ENCODE results near the gene NR4A3. TPM values are rescaled to one million over a fixed set of nuclear protein-coding genes. Genes with fewer than 3 reads are reported as not detected.

NR4A3 gene
- total and polyA plus RNA-seq, 9 of the 15 experiments (the other 6 are each of a cell fraction or from before 2014, with no cell fraction given), result 0.04 to 0.07 TPM; not detected in 7

DNA sequence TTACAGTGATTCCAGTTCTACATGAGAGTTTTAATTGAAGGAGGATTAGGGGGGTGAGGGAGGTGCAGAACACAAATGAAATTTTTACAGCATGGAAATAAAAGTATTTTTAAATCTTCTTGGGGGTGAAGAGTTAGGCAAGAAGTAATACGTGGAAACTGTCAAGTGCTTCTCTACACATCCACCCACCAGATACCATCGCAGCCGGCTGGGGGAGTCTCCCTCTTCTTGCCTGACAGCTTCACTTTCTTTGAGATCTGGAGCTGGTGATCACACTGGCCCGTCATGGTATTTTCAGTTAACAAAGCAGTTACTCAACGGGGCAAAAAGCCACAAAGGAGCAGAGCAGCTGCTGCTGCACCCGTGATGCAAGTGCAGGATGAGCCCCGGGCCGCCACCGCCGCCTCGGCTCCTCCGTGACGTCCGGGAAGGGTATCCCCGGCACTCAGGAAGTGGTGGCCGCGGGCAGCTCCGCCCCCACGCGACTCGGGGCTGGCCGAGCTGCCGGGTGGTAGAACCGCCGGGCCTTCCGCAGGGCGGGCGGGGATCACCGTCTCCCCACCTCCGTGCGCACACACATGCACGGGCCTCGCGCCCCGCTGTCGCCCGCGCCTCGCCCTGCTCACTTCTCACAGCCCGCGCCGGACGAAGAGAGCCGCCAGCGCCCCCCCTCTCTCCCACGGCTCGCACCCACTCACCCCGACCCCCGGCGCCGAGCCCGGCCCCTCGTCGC, 2.4 kb upstream of the NR4A3 start (continued):
- TF ChIP-seq PTTG1 (tag; IDR thresholded peaks at IDR 0.05; ENCODE audit: low read depth), result no peak
- no peak for TF ChIP-seq ZNF23 (CRISPR knock-in tag; IDR thresholded peaks at IDR 0.05)
- no peak for TF ChIP-seq RFX1 (IDR thresholded peaks at IDR 0.05)
- TF ChIP-seq WHSC1 (IDR thresholded peaks at IDR 0.05; ENCODE audit: low read length), result no peak
- TF ChIP-seq LARP7 (IDR thresholded peaks at IDR 0.05), result no peak
- peak; percentile 82 for TF ChIP-seq CTBP1 (IDR thresholded peaks at IDR 0.05; ENCODE audit: borderline replicate concordance)
- TF ChIP-seq, protein P1, sequence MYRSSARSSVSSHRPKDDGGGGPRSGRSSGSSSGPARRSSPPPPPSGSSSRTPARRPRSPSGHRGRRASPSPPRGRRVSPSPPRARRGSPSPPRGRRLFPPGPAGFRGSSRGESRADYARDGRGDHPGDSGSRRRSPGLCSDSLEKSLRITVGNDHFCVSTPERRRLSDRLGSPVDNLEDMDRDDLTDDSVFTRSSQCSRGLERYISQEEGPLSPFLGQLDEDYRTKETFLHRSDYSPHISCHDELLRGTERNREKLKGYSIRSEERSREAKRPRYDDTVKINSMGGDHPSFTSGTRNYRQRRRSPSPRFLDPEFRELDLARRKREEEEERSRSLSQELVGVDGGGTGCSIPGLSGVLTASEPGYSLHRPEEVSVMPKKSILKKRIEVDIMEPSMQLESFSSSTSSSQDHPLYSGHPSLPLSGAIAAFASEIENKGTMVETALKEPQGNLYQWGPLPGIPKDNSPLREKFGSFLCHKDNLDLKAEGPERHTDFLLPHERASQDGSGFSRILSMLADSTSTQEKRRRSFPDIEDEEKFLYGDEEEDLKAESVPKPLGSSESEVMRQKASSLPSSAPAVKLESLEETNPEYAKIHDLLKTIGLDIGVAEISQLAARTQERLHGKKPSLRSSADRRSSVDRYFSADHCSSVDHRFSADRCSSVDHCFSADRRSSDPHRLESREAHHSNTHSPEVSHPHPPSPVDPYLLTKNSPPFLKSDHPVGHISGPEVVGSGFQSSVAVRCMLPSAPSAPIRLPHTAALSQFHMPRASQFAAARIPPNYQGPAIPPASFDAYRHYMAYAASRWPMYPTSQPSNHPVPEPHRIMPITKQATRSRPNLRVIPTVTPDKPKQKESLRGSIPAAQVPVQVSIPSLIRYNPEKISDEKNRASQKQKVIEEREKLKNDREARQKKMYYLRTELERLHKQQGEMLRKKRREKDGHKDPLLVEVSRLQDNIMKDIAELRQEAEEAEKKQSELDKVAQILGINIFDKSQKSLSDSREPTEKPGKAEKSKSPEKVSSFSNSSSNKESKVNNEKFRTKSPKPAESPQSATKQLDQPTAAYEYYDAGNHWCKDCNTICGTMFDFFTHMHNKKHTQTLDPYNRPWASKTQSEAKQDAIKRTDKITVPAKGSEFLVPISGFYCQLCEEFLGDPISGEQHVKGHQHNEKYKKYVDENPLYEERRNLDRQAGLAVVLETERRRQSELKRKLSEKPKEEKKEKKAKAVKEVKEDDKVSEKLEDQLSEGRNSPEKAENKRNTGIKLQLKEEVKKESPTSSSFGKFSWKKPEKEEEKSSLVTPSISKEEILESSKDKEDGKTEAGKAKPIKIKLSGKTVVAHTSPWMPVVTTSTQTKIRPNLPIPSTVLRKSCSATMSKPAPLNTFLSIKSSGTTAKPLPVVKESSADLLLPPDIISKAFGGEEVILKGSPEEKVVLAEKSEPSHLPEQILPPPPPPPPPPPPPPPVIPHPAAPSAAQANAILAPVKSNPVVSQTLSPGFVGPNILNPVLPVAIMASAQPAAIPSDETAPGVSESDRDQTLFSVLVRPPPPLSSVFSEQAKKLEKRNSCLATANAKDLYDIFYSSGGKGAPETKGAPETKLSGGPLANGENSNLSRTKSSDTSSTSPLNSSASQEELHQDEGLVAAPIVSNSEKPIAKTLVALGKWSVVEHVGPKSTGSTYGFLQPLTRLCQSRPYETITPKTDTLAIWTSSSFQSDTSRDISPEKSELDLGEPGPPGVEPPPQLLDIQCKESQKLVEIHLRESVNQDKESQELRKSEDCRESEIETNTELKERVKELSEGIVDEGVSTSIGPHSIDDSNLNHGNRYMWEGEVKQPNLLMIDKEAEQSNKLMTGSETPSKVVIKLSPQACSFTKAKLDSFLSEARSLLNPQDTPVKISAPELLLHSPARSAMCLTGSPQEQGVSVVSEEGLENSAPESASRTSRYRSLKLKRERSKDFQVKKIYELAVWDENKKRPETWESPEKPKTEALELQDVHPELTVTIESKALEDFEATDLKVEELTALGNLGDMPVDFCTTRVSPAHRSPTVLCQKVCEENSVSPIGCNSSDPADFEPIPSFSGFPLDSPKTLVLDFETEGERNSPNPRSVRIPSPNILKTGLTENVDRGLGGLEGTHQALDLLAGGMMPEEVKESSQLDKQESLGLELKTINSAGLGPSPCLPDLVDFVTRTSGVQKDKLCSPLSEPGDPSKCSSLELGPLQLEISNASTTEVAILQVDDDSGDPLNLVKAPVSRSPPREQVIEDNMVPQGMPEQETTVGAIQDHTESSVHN (IDR thresholded peaks at IDR 0.05; ENCODE audit: borderline replicate concordance in 1 of 2, low read depth in 1 of 2), result peak in 1 of 2 experiments; percentile 75; a peak in 2 of 4 replicates
- no peak for TF ChIP-seq ARNT (IDR thresholded peaks at IDR 0.05)
- TF ChIP-seq HEY1 (CRISPR knock-in tag; IDR thresholded peaks at IDR 0.05; ENCODE audit: borderline replicate concordance), result no peak
- TF ChIP-seq MED1 (CRISPR knock-in tag; IDR thresholded peaks at IDR 0.05; ENCODE audit: borderline replicate concordance), result no peak
- TF ChIP-seq ZNF197 (CRISPR knock-in tag; IDR thresholded peaks at IDR 0.05; ENCODE audit: low read depth), result 0 out of 2 replicates have a peak, but pooled peaks have one; percentile 82
- TF ChIP-seq CREB1 (IDR thresholded peaks at IDR 0.05), result peak; percentile 58; the same call in 1 of the 2 replicates
- TF ChIP-seq CREB1 (CRISPR knock-in tag; IDR thresholded peaks at IDR 0.05), result peak; percentile 79
- TF ChIP-seq, protein P2, sequence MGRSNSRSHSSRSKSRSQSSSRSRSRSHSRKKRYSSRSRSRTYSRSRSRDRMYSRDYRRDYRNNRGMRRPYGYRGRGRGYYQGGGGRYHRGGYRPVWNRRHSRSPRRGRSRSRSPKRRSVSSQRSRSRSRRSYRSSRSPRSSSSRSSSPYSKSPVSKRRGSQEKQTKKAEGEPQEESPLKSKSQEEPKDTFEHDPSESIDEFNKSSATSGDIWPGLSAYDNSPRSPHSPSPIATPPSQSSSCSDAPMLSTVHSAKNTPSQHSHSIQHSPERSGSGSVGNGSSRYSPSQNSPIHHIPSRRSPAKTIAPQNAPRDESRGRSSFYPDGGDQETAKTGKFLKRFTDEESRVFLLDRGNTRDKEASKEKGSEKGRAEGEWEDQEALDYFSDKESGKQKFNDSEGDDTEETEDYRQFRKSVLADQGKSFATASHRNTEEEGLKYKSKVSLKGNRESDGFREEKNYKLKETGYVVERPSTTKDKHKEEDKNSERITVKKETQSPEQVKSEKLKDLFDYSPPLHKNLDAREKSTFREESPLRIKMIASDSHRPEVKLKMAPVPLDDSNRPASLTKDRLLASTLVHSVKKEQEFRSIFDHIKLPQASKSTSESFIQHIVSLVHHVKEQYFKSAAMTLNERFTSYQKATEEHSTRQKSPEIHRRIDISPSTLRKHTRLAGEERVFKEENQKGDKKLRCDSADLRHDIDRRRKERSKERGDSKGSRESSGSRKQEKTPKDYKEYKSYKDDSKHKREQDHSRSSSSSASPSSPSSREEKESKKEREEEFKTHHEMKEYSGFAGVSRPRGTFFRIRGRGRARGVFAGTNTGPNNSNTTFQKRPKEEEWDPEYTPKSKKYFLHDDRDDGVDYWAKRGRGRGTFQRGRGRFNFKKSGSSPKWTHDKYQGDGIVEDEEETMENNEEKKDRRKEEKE (IDR thresholded peaks at IDR 0.05; ENCODE audit: borderline replicate concordance in 1 of 2, control insufficient read depth in 1 of 2, low read depth in 2 of 2, low read length in 1 of 2), result 0 out of 4 replicates have a peak, but pooled peaks of 1 of the 2 experiments have one; percentile 31
- 0 out of 2 replicates have a peak, but pooled peaks have one; percentile 26 for TF ChIP-seq ZNF263 (CRISPR knock-in tag; IDR thresholded peaks at IDR 0.05; ENCODE audit: borderline replicate concordance)
- peak; percentile 83 for TF ChIP-seq CCNT2 (IDR thresholded peaks at IDR 0.05; ENCODE audit: borderline replicate concordance, extremely low read depth, insufficient read length, low read depth, low read length)
- TF ChIP-seq CC2D1A (IDR thresholded peaks at IDR 0.05), result 0 out of 2 replicates have a peak, but pooled peaks have one; percentile 11
